HG03460 (cell line): ENCODE data around the gene TPRG1.

Experiments
- ATAC-seq: cut with Tn5 transposase; IDR thresholded peaks from one replicate; pipeline ENCODE4 v1.9.1; 2021; ENCODE audit not compliant: unreplicated experiment

Gene TPRG1

GRCh38 chr3:189165092-189165612, 6.6 kb upstream of the TPRG1 start:
- ATAC-seq, result no peak

DNA sequence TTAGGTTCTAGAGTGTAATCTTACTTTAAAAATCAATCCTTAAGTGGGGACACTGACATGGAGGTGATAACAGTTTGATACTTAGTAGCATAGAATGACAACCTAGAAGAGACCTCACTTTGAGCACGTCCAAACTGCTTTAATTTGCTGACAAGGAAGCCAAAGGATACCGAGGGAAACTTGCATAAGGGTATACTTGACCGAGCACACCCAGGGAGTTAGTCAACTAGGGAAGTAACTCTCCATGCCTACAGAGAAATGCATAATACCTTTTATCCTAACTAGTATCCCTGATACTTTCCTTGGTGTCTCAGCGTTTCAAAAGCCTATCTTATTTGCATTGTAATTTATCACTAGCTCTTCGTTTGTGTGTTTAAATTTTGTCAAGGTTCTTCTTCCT, 5.5 kb upstream of the TPRG1 start:
- no peak for ATAC-seq

- no peak for ATAC-seq
Observed at GRCh38 chr3:189167027-189167766, 4.6 kb upstream of the TPRG1 start.

GRCh38 chr3:189168711-189169110, 3.1 kb upstream of the TPRG1 start:
- no peak for ATAC-seq

DNA sequence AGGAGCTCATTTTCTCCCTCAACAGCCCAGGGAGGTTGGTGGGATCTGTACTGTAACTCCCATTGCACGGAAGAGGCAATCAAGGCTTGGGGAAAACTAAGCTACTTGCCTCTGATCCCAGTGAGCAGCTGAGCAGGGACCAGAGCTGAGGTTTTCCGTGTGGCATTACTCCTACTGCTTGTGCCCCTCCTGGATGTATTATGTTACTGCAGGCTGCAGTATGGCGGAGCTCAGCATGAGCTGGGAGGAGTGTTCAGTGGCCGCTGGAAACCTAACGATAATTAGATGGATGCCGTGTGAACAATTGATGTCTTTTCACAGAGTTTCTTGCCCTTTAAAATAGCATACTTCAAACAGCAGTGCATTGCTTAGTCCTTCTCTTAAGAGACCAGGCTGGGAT, 2.0 kb upstream of the TPRG1 start:
- ATAC-seq, result no peak

- ATAC-seq, result no peak
Observed at GRCh38 chr3:189170559-189170958, 1.2 kb upstream of the TPRG1 start.

DNA sequence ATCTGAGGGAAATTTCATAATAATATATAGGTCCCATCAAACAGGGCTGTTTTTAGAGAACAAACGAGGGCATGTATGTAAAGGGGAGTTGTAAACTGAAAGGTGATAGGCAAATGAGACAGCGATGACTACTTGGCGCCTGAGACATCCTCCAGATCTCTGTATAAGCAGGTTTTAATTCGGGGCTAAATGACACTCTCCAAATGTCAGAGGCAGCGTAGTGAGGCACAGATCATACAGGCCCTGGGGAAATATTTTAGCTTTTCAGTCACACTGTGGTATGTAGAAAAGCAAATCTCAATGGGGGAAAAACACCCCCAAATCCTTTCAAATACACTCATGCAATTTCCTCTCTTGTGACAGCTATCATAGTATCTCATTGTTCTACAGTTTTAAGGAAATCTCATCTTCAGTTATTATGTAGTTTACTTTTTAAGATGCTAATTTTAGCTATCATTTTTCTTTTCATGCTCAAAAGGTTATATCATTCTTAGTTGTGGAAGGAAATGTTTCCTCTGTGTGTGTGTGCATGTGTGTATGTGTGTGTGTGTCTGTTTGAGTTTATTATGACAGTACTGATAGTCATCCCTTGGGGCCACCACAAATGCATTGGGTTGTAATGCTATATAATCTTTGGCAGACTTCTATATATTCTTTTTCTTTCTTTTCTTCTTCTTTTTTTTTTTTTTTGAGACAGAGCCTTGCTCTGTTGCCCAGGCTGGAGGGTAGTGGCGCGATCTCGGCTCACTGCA, 1.1 kb downstream of the TPRG1 start:
- no peak for ATAC-seq

GRCh38 chr3:189184566-189184965, 12.8 kb downstream of the TPRG1 start:
- ATAC-seq, result no peak

- ATAC-seq, result no peak
Observed at GRCh38 chr3:189186101-189186500, 14.3 kb downstream of the TPRG1 start.

DNA sequence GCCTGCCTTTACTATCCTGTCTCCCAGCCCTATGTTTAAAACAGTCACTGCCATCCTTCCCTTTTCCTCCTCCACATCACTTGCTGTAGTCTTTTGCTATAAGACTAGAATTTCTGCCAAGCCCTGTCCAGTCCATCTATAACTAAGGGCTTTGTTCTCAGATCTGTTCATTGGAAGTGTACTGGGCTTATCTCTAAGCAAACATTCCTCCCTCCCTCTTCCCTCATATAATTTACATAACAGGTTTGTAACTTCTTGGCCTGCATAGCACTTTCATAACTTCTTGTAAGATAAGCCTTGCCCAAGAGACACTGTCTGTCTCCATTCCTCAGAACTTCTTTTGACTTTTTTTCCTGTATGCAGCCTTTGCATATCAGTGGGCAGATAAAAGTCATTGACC, 16.7 kb downstream of the TPRG1 start:
- no peak for ATAC-seq

GRCh38 chr3:189192725-189193124, 21.0 kb downstream of the TPRG1 start:
- ATAC-seq, result no peak

- no peak for ATAC-seq
Observed at GRCh38 chr3:189195302-189195701, 23.5 kb downstream of the TPRG1 start.

GRCh38 chr3:189202106-189202505, 30.3 kb downstream of the TPRG1 start:
- no peak for ATAC-seq

DNA sequence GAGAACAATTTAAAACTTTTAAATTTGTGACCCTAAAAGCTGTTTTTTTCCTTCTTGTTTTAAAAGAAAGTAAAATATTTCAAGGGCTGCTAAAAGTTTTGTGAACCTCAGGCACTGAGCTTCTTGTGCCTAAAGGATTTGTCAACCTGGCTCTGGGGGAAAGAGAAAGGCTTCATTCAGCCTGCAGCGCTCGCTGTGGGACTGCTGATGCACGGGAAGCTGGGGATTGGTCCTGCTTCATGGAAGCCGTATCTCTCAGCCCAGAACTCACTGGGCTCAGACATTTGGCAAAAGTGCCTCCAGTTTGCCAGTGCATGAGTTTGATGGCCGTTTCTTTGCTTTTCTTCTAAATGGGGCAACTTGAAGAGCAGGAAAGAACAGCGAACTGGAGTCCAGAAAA, 30.8 kb downstream of the TPRG1 start:
- ATAC-seq, result no peak

GRCh38 chr3:189204167-189204866, 32.5 kb downstream of the TPRG1 start:
- ATAC-seq, result no peak

- no peak for ATAC-seq
Observed at GRCh38 chr3:189204937-189205336, 33.2 kb downstream of the TPRG1 start.

- no peak for ATAC-seq
Observed at GRCh38 chr3:189210251-189210770, 38.5 kb downstream of the TPRG1 start.

DNA sequence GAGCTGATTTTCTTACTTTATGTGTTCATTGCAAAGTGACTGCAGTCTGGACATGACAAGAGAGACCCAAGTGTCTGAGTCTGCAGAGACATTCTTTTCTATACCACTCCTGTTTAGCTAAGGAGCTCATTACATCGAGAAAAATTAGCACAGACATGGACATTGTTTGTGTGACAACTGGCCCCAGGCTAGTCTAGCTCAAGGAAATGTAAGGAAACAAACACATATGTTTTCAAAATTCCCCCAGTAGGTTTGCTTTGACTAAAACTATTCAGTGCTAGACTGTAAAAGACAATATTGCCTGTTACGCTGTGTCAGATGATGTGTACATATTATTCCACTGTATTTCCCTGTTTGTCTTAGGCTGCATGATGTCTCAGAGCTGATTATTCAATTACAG, 40.9 kb downstream of the TPRG1 start:
- no peak for ATAC-seq

DNA sequence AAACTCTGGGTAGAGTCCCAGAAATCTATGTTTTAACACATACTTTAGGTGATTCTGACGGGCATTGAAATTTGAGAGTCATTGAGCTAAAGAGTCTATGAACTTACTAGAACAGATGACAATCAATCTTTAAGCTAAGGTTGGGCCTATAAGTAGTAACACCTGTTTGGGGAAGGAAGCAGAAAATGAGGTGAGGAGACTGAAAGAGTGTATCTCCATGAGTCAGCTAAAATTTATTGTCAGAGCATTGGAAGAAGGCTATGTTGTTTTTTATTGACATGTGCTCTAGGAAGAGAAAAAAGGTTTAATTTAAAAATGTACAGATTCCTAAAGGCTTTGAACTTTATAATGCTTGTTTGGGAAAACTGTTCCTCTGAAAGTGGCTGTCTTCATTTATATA, 42.9 kb downstream of the TPRG1 start:
- no peak for ATAC-seq

DNA sequence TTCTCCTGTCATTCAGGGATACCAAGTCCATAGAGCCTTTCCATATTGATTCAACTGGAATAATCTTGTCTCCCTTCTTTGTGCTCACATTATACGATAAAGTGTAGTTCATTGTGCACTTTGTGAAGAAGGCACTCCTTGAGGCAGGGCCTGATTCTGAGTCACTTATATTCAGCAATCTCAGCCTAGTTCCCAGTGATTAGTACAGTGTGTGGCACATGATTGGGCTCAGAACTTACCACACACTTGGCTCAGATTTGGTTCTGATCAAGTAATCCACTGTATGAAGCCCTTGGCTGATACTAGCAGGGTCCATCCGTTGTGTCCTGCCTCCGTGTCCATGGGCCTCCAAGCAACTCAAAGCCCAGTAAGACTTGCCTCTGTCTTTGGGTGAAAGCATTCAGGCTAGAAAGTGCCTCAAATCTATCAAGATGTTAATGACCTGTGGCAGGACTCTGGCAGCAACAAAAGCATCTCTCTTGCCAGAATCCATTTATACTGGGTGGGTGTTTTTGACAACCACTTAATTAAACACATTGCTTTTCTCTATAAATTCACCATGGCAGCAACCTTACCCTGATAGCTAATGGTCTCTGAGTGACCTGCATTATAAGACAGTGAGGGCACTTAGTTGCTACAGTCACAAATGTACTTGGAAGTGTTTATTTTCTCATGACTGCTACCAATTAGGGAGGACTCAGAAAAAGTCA, 51.3 kb downstream of the TPRG1 start:
- no peak for ATAC-seq

- ATAC-seq, result no peak
Observed at GRCh38 chr3:189225431-189225830, 53.7 kb downstream of the TPRG1 start.
